ENCODE measurements around the gene ACOT11. TPM values are rescaled to one million over a fixed set of nuclear protein-coding genes. Genes with fewer than 3 reads are reported as not detected.

Gene ACOT11
- total RNA-seq, 2 donors from 2014 or later = 3.9 to 6.3 TPM

GRCh38 chr1:54581621-54582035 is 33.6 kb downstream of the ACOT11 start:
- Histone ChIP-seq H3K36me3 (replicated peaks in 1 of 2; ENCODE audit: insufficient read depth in 1 of 2, low read depth in 2 of 2) (no peaks in the 10 kb centered on the region), H3K9me3 (no peaks in the 10 kb centered on the region), H3K27me3 (no peaks in the 10 kb centered on the region), H3K4me1 (peaks cover 30% of the 10 kb centered on the region), H3K4me3 (no peak overlapping the region), H3K27ac (peak overlapping the region; percentile 82 to 99 (median 96))
- intact Hi-C loops (cut with DNase I) = no loop called here
- ATAC-seq (peak; percentile 98), DNase-seq (peak; percentile 98 to 100 (median 98))
- TF ChIP-seq, protein P1, sequence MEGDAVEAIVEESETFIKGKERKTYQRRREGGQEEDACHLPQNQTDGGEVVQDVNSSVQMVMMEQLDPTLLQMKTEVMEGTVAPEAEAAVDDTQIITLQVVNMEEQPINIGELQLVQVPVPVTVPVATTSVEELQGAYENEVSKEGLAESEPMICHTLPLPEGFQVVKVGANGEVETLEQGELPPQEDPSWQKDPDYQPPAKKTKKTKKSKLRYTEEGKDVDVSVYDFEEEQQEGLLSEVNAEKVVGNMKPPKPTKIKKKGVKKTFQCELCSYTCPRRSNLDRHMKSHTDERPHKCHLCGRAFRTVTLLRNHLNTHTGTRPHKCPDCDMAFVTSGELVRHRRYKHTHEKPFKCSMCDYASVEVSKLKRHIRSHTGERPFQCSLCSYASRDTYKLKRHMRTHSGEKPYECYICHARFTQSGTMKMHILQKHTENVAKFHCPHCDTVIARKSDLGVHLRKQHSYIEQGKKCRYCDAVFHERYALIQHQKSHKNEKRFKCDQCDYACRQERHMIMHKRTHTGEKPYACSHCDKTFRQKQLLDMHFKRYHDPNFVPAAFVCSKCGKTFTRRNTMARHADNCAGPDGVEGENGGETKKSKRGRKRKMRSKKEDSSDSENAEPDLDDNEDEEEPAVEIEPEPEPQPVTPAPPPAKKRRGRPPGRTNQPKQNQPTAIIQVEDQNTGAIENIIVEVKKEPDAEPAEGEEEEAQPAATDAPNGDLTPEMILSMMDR (IDR thresholded peaks at IDR 0.05) = peak in 1 of 7 experiments; percentile 14
- peak; percentile 48 to 89 (median 86) for TF ChIP-seq POLR2A (IDR thresholded peaks at IDR 0.05)
- 17% methylated on average over 5 of the region's 5 CpGs; no CpG with 5 or more reads in 1 of the 2 donors for WGBS, 2 donors

- Histone ChIP-seq H3K4me1 (peaks cover 29% of the 10 kb centered on the region), H3K27ac (peak overlapping the region in 3 of 4 donors; percentile 82 to 99 (median 96))
Observed at GRCh38 chr1:54582566-54583306, 34.7 kb downstream of the ACOT11 start.

DNA sequence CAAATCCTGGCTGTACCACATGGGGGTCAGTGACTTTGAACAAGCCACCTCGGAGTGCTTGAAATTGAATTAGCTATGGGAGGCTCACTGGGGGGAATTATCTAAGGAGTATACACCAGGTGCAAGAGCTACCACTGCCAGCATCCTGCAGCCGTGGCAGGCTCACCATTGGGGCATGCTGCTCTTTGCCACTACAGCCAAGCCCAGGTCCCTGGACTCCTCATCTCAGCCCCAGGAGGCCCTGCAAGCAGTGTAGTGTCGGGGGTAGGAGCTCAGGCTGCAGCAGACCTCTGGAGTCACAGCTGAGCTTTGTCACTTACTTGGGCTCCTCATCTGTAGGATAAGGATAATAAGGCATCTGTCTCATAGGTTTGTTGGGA is 35.3 kb downstream of the ACOT11 start:
- H3K27me3 ChIP-seq = no peaks in the 10 kb centered on the region
- no peak for ATAC-seq
- peaks cover 23% of the 10 kb centered on the region for H3K4me1 ChIP-seq
- 94 to 100% methylated on average over 1 to 3 of the region's 3 CpGs for WGBS, 2 donors
- H3K9me3 ChIP-seq = no peaks in the 10 kb centered on the region
- no peak for DNase-seq
- H3K27ac ChIP-seq = no peak overlapping the region
- H3K4me3 ChIP-seq = no peak overlapping the region
- TF ChIP-seq, protein P1 (IDR thresholded peaks at IDR 0.05) = no peak
- no peak for TF ChIP-seq POLR2A (IDR thresholded peaks at IDR 0.05)
- H3K36me3 ChIP-seq (replicated peaks in 1 of 2; ENCODE audit: insufficient read depth in 1 of 2, low read depth in 2 of 2) = no peaks in the 10 kb centered on the region
- intact Hi-C loops (cut with DNase I) = no loop called here

More at GRCh38 chr1:54582566-54583306, 34.7 kb downstream of the ACOT11 start:
- no peak for TF ChIP-seq POLR2A (IDR thresholded peaks at IDR 0.05)
- TF ChIP-seq, protein P1 (IDR thresholded peaks at IDR 0.05) = no peak
- no peaks in the 10 kb centered on the region for H3K36me3 ChIP-seq (replicated peaks in 1 of 2; ENCODE audit: insufficient read depth in 1 of 2, low read depth in 2 of 2)
- WGBS, 2 donors = 87 to 90% methylated on average over 19 of the region's 19 CpGs
- intact Hi-C loops (cut with DNase I) = no loop called here
- H3K9me3 ChIP-seq = no peaks in the 10 kb centered on the region
- DNase-seq = peak; percentile 27 to 65 (median 58)
- ATAC-seq = no peak
- no peaks in the 10 kb centered on the region for H3K27me3 ChIP-seq
- H3K4me3 ChIP-seq = no peak overlapping the region

DNA sequence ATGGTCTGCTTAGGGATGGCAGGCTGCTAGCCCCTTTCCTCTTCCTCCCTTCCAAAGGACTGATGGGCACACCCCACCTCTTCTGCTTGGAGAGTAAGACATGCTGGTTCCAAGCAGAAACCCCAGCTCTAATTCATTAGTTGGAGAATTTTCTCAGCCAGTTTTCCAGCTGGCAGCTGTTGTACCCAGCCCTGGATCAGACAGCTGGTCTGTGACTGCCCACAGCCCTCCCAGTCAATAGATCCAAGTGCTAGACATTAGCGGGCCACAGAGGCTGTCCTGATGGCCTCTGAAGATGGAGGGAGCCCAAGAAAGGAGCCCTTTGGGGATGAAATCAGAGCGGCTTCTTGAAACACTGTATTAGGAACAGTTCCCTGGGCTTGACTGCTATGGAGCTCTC is 35.8 kb downstream of the ACOT11 start:
- ATAC-seq (no peak), DNase-seq (no peak)
- no peaks in the 10 kb centered on the region for H3K36me3 ChIP-seq (replicated peaks in 1 of 2; ENCODE audit: insufficient read depth in 1 of 2, low read depth in 2 of 2)
- H3K27ac ChIP-seq = no peak overlapping the region
- no peaks in the 10 kb centered on the region for H3K27me3 ChIP-seq
- H3K9me3 ChIP-seq = no peaks in the 10 kb centered on the region
- H3K4me3 ChIP-seq = no peak overlapping the region
- 100% methylated on average over 2 of the region's 2 CpGs; no CpG with 5 or more reads in 1 of the 2 donors for WGBS, 2 donors
- intact Hi-C loops (cut with DNase I) = no loop called here
- TF ChIP-seq POLR2A (IDR thresholded peaks at IDR 0.05) = no peak
- TF ChIP-seq, protein P1 (IDR thresholded peaks at IDR 0.05) = no peak
- H3K4me1 ChIP-seq = peaks cover 23% of the 10 kb centered on the region
